Mammary epithelial cell (primary cell): ENCODE results near the gene SBSN.

Experiments used
- CTCF ChIP-seq, 2 donors: IDR thresholded peaks in 1 of 2; conservative IDR thresholded peaks in 1 of 2; 2 replicates each; pipeline ENCODE4 v1.5.1; 2011 to 2012; ENCODE audit warnings: inconsistent platforms in 2 of 2, low read length in 2 of 2, mild to moderate bottlenecking in 2 of 2, control low read depth in 1 of 2, low read depth in 1 of 2; ENCODE audit not compliant: insufficient read depth in 1 of 2; ENCODE audit errors: extremely low read depth in 1 of 2
- EZH2 ChIP-seq: IDR thresholded peaks from 2 replicates; pipeline ENCODE4 v1.6.1; 2012; ENCODE audit warnings: low read length, inconsistent platforms, borderline replicate concordance

GRCh38 chr19:35501684-35502083 lies 26.4 kb downstream of the SBSN start:
- no peak for TF ChIP-seq CTCF (conservative IDR thresholded peaks at IDR 0.05 in 1 of 2, IDR thresholded peaks at IDR 0.05 in 1 of 2; ENCODE audit: extremely low read depth in 1 of 2, insufficient read depth in 1 of 2, low read depth in 1 of 2, low read length in 2 of 2)
- no peak for TF ChIP-seq EZH2
